Measurements from ENCODE around the gene EFNA5. TPM values are rescaled to one million over a fixed set of nuclear protein-coding genes. Genes with fewer than 3 reads are reported as not detected.

EFNA5 gene
- total RNA-seq, result 21.0 TPM

GRCh38 chr5:107670932-107671741 is at the start of gene EFNA5:
Gene EFNA5, minus strand, starts transcription at chr5:107670937.

